Kidney epithelial cell (primary cell): ENCODE measurements around the gene SORL1. TPM values are rescaled to one million over a fixed set of nuclear protein-coding genes. Genes with fewer than 3 reads are reported as not detected.
A peak's percentile ranks its signal among the peaks of the same experiment; 100 is the strongest.

Source experiments
- DNase-seq: peaks from one replicate; pipeline ENCODE4 v3.0.0-alpha.2; 2010; ENCODE audit warnings: low read depth
- H3K27me3 ChIP-seq: 2 replicates; pipeline ENCODE4 v1.6.0; 2011; ENCODE audit warnings: low read length; ENCODE audit not compliant: control insufficient read depth, insufficient read depth
- H3K36me3 ChIP-seq: 2 replicates; pipeline ENCODE4 v1.5.1; 2011; ENCODE audit warnings: low read length; ENCODE audit not compliant: control insufficient read depth, insufficient read depth
- H3K4me3 ChIP-seq: 2 replicates; pipeline ENCODE4 v1.5.1; 2011; ENCODE audit warnings: low read depth, mild to moderate bottlenecking, control low read depth, low read length
- CTCF ChIP-seq: IDR thresholded peaks from 2 replicates; pipeline ENCODE4 v1.5.1; 2011; ENCODE audit warnings: mild to moderate bottlenecking, moderate library complexity, low read length, control low read depth, inconsistent platforms; ENCODE audit not compliant: insufficient read depth, poor library complexity, severe bottlenecking
- total RNA-seq: library from RNA; depleted of rRNA; stranded (reverse); fragments of >200 nt; gene quantifications from 2 replicates; pipeline ENCODE4 v1.2.3, GENCODE V29; 2015

Gene SORL1
- total RNA-seq, 1 donor from 2014 or later, result 4.1 TPM

DNA sequence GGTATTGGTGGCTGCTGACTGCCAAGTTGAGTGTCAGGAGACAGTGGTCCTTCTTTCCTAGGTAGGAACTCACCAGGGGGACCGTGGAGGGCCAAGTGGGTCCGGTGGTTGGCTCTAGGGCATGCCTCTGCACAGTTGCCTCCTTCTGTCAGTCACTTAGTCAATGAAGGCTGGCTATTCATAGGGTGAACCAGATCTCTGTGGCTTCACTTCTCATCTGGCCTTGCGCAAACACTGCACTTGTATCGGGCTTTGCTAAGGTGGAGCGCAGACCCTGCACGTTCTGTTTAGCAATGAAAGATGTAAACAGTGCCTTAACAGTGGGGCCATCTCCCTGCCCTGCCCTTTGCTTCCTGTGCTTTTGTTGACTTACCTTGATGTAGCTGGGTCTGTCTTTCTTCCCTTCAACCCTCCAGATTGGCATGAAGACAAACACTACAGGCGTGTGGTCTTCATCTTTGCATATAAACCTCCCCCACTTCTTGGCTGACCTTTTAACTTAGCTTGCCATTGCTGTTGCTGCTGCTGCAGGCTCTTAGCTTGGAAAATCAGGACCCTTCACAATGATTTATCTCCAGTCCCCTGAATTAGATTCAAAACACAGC lies 7.4 kb downstream of the SORL1 start:
- H3K4me3 ChIP-seq, result no peak overlapping the region
- no peaks in the 10 kb centered on the region for H3K36me3 ChIP-seq
- no peak for DNase-seq
- no peaks in the 10 kb centered on the region for H3K27me3 ChIP-seq
- no peak for TF ChIP-seq CTCF

DNA sequence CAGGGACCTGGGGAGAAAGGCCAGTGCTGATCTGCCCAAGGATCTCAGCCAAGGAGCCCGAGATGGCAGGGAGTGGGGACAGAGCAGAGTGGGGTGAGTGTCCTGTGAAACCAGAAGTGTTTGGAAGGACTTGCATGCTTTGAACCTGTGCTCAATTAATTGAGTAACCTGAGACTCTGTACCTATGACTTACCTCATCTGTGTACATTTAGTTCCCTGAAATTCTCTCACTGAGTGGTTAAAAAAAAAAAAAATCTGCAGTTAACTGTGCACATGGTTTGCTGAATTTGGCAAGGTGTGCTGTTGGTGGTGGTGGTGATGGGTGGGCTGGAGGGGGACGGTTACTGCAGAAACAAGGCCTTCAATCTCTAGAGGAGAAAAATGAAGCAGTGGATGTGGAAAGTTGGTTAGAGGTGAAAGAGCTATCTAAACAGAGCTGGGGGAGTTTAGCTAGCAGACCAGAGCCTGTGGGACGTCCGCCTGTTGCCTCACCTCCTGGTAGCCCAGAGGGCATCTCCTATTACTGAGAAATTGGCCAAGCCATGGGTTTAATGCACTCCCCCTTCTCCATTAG lies 8.9 kb downstream of the SORL1 start:
- TF ChIP-seq CTCF, result no peak
- no peaks in the 10 kb centered on the region for H3K27me3 ChIP-seq
- H3K36me3 ChIP-seq, result no peaks in the 10 kb centered on the region
- DNase-seq, result no peak
- H3K4me3 ChIP-seq, result no peak overlapping the region

DNA sequence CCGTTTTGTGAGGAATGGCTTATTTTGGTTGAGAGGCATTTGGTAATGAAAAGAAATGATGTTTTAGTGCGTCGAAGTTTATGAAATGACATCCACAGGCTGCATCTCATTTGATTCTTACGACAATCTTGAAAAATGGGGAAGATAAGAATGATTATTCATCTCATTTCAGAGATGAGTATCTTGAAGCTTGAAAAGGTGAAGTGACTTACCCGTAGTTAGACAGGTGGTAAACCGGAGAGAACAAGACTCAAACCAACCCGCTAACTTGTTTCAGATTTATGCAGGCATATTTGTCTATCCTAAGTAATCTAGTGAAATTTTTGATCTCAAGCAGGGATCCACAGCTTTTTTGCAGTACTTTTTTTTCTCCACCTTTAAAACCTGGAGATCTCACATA lies 9.7 kb downstream of the SORL1 start:
- TF ChIP-seq CTCF, result no peak
- no peak overlapping the region for H3K4me3 ChIP-seq
- H3K36me3 ChIP-seq, result no peaks in the 10 kb centered on the region
- no peak for DNase-seq
- no peaks in the 10 kb centered on the region for H3K27me3 ChIP-seq

- DNase-seq, result no peak
- no peak for TF ChIP-seq CTCF
- Histone ChIP-seq H3K4me3 (no peak overlapping the region), H3K36me3 (no peaks in the 10 kb centered on the region), H3K27me3 (no peaks in the 10 kb centered on the region)
Measured at GRCh38 chr11:121463689-121464335, 11.7 kb downstream of the SORL1 start.

GRCh38 chr11:121464352-121464946 lies 12.3 kb downstream of the SORL1 start:
- Histone ChIP-seq H3K27me3 (no peaks in the 10 kb centered on the region), H3K4me3 (no peak overlapping the region), H3K36me3 (no peaks in the 10 kb centered on the region)
- TF ChIP-seq CTCF, result no peak
- DNase-seq, result peak; percentile 68

DNA sequence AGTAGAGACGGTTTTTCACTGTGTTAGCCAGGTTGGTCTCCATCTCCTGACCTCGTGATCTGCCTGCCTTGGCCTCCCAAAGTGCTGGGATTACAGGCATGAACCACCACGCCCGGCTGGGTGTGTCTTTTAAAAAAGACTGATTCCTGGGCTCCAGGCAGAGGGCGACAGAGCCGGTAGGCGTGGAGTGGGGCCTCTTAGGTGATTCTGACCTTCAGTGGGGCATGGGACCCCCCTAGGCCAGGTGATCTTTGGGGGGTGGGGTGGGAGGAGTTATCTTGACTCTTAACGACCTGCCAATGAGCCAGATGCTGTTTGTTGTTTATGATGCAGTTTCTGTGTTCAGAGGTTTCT lies 13.6 kb downstream of the SORL1 start:
- Histone ChIP-seq H3K36me3 (no peaks in the 10 kb centered on the region), H3K4me3 (no peak overlapping the region), H3K27me3 (no peaks in the 10 kb centered on the region)
- peak; percentile 2 for TF ChIP-seq CTCF
- DNase-seq, result no peak
